Lung (tissue), 12 donors: Measurements from ENCODE around the gene PHACTR3. TPM values are rescaled to one million over a fixed set of nuclear protein-coding genes. Genes with fewer than 3 reads are reported as not detected.

ENCODE experiments used
- ATAC-seq: fragments of 200-7000 bp; cut with Tn5 transposase; one replicate; pipeline ENCODE4 v1.9.1; 2020; ENCODE audit warnings: moderate number of reproducible peaks; ENCODE audit not compliant: insufficient read depth, low FRiP score
- DNase-seq, 3 donors: peaks; one replicate each; pipeline ENCODE4 v3.0.0-alpha.2; 2013 to 2017
- H3K27ac ChIP-seq, 2 donors: one replicate each; pipeline ENCODE4 v1.5.1; 2013; ENCODE audit warnings: mild to moderate bottlenecking in 2 of 2, moderate library complexity in 2 of 2, control low read depth in 1 of 2, inconsistent platforms in 1 of 2, low read depth in 1 of 2, low read length in 1 of 2
- H3K27me3 ChIP-seq, 3 donors: one replicate each; pipeline ENCODE4 v1.5.1; 2013; ENCODE audit warnings: low read length in 2 of 3; ENCODE audit not compliant: control insufficient read depth in 3 of 3, insufficient read depth in 3 of 3
- H3K36me3 ChIP-seq, 4 donors: one replicate each; pipeline ENCODE4 v1.5.1; 2013; ENCODE audit warnings: low read length in 4 of 4, mild to moderate bottlenecking in 1 of 4, moderate library complexity in 1 of 4; ENCODE audit not compliant: control insufficient read depth in 4 of 4, insufficient read depth in 4 of 4
- H3K4me1 ChIP-seq, 5 donors: one replicate each; pipeline ENCODE4 v1.5.1; 2013; ENCODE audit warnings: low read length in 5 of 5, mild to moderate bottlenecking in 2 of 5, moderate library complexity in 1 of 5; ENCODE audit not compliant: control insufficient read depth in 5 of 5, insufficient read depth in 5 of 5
- H3K4me3 ChIP-seq: one replicate; pipeline ENCODE4 v1.5.1; 2013; ENCODE audit warnings: mild to moderate bottlenecking, control low read depth, moderate library complexity
- H3K9ac ChIP-seq, 2 donors: one replicate each; pipeline ENCODE4 v1.5.1; 2013; ENCODE audit warnings: low read length in 2 of 2, control low read depth in 1 of 2; ENCODE audit not compliant: insufficient read depth in 1 of 2
- H3K9me3 ChIP-seq, 4 donors: one replicate each; pipeline ENCODE4 v1.5.1; 2013; ENCODE audit warnings: low read length in 3 of 4, mild to moderate bottlenecking in 1 of 4, moderate library complexity in 1 of 4; ENCODE audit not compliant: control insufficient read depth in 4 of 4, insufficient read depth in 3 of 4
- CTCF ChIP-seq: IDR thresholded peaks from 2 replicates; pipeline ENCODE4 v1.5.1; 2012; ENCODE audit warnings: mild to moderate bottlenecking; ENCODE audit errors: control extremely low read depth, extremely low read depth
- WGBS, 2 donors: extraction: QIAGEN DNeasy Blood & Tissue Kit; methylation state at CpG; one replicate each; pipeline ENCODE4 v1.1.7; 2013; 5-methylcytosine and 5-hydroxymethylcytosine counted together
- polyA plus RNA-seq, 2 donors: library from polyadenylated mRNA; stranded (reverse); fragments of 200-250 nt; gene quantifications; one replicate each; pipeline ENCODE4 v1.2.1, GENCODE V29; 2013
- total RNA-seq, 2 donors: library from RNA; depleted of rRNA in 1 of 2; stranded (reverse); fragments of >200 nt in 1 of 2; gene quantifications; one replicate each; pipeline ENCODE4 v1.2.1, GENCODE V29; 2014 to 2021
- donor health status: control.
- donor health status: control.
- donor health status: Bipolar disorder and iron deficiency.
- donor health status: healthy.
- donor health status: DM: yes; HTN: yes; CAD: no.

Gene PHACTR3
- total and polyA plus RNA-seq, 4 donors: 3.8 to 12.0 (median 5.9) TPM

- Histone ChIP-seq H3K36me3 (no peaks in the 10 kb centered on the region), H3K27me3 (no peaks in the 10 kb centered on the region), H3K4me1 (no peaks in the 10 kb centered on the region), H3K4me3 (no peak overlapping the region), H3K9ac (no peak overlapping the region), H3K9me3 (peaks cover 0 to 18% (median 4%) of the 10 kb centered on the region in 4 donors), H3K27ac (no peak overlapping the region)
- TF ChIP-seq CTCF: no peak
- 38 to 39% methylated on average over 5 of the region's 5 CpGs for WGBS, 2 donors
- ATAC-seq: no peak
- DNase-seq: no peak
Observed at GRCh38 chr20:59804347-59804746, 200.0 kb downstream of the PHACTR3 start.

GRCh38 chr20:59804871-59805665 lies 200.7 kb downstream of the PHACTR3 start:
- ATAC-seq: no peak
- Histone ChIP-seq H3K36me3 (no peaks in the 10 kb centered on the region), H3K4me3 (no peak overlapping the region), H3K9ac (no peak overlapping the region), H3K27me3 (no peaks in the 10 kb centered on the region), H3K9me3 (peaks cover 0 to 13% (median 4%) of the 10 kb centered on the region in 4 donors), H3K4me1 (no peaks in the 10 kb centered on the region), H3K27ac (no peak overlapping the region)
- 70 to 79% methylated on average over 9 of the region's 9 CpGs for WGBS, 2 donors
- TF ChIP-seq CTCF: no peak
- DNase-seq: no peak

GRCh38 chr20:59805786-59806577 lies 201.6 kb downstream of the PHACTR3 start:
- Histone ChIP-seq H3K27ac (no peak overlapping the region), H3K4me3 (no peak overlapping the region), H3K36me3 (no peaks in the 10 kb centered on the region), H3K4me1 (no peaks in the 10 kb centered on the region), H3K9ac (no peak overlapping the region), H3K27me3 (no peaks in the 10 kb centered on the region), H3K9me3 (peaks cover 0 to 5% (median 2%) of the 10 kb centered on the region in 4 donors)
- 85 to 88% methylated on average over 26 of the region's 26 CpGs for WGBS, 2 donors
- no peak for DNase-seq
- ATAC-seq: no peak
- TF ChIP-seq CTCF: no peak
